Measurements from ENCODE around the gene KLHDC1.
"Not testable (repeated sequence)": the region's sequence is repeated elsewhere in the genome, so short reads cannot be mapped to it uniquely, and the experiment has no call there.

Gene KLHDC1

DNA sequence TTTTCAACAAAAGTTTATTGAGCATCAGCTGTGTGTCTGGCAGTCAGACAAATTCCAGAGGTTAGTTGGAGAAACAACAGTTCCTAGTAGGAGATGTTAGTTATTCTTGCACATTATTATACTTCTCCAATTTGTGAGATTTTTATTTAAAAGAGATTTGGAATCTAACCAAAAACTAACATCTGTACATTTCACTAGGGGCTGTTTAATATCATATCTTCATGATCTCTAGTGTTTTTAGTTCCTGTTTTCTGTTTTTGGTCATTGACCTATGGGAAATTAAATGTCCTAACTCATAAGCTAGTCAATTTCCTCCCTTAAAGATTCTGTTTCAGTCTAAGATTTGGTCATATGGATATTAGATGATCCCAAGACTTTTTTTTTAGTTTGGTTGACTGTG is 40.9 kb downstream of the KLHDC1 start:
- no peaks in the 10 kb centered on the region for H3K36me3 ChIP-seq (ENCODE audit: control insufficient read depth, insufficient read depth, low read length)
- H3K9me3 ChIP-seq (ENCODE audit: control insufficient read depth, insufficient read depth, low read length), result no peaks in the 10 kb centered on the region
- no peak overlapping the region for H3K9ac ChIP-seq (ENCODE audit: low read depth, low read length)
- H3K27me3 ChIP-seq (ENCODE audit: control insufficient read depth, insufficient read depth, low read length), result no peaks in the 10 kb centered on the region
- H3K4me3 ChIP-seq (ENCODE audit: low read depth, low read length), result no peak overlapping the region
- no peaks in the 10 kb centered on the region for H3K4me1 ChIP-seq (ENCODE audit: control insufficient read depth, insufficient read depth, low read length)

GRCh38 chr14:49735669-49736068 is 42.7 kb downstream of the KLHDC1 start:
- not testable (repeated sequence) for H3K4me1 ChIP-seq (ENCODE audit: control insufficient read depth, insufficient read depth, low read length); H3K9ac ChIP-seq (ENCODE audit: low read depth, low read length); H3K4me3 ChIP-seq (ENCODE audit: low read depth, low read length); H3K9me3 ChIP-seq (ENCODE audit: control insufficient read depth, insufficient read depth, low read length); H3K27me3 ChIP-seq (ENCODE audit: control insufficient read depth, insufficient read depth, low read length); H3K36me3 ChIP-seq (ENCODE audit: control insufficient read depth, insufficient read depth, low read length)

- Histone ChIP-seq H3K9me3 (ENCODE audit: control insufficient read depth, insufficient read depth, low read length) (no peaks in the 10 kb centered on the region), H3K36me3 (ENCODE audit: control insufficient read depth, insufficient read depth, low read length) (no peaks in the 10 kb centered on the region), H3K4me1 (ENCODE audit: control insufficient read depth, insufficient read depth, low read length) (no peaks in the 10 kb centered on the region), H3K9ac (ENCODE audit: low read depth, low read length) (no peak overlapping the region), H3K27me3 (ENCODE audit: control insufficient read depth, insufficient read depth, low read length) (peaks cover 3% of the 10 kb centered on the region), H3K4me3 (ENCODE audit: low read depth, low read length) (no peak overlapping the region)
These were observed 52.3 kb downstream of the KLHDC1 start for GRCh38 chr14:49745191-49745590.

DNA sequence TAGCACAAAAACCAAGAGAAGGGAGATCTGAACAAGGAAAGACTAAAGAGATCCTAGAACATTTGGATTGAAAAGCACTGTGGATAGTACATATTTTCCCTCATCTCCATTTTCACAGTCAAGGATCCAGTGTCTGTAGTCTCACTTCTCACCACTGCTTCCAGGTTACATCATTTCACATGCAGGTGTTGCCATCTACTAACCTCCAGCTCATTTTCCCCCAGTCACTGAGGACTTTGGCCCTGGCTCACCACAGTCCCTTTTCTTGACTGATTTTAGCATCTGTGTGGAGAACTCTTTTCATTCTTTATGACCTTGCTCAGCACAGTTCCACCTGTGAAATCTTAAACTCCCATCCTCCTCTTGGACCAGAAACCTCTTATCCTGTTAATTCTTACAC is 53.6 kb downstream of the KLHDC1 start:
- not testable (repeated sequence) for H3K9me3 ChIP-seq (ENCODE audit: control insufficient read depth, insufficient read depth, low read length); H3K36me3 ChIP-seq (ENCODE audit: control insufficient read depth, insufficient read depth, low read length); H3K27me3 ChIP-seq (ENCODE audit: control insufficient read depth, insufficient read depth, low read length); H3K4me1 ChIP-seq (ENCODE audit: control insufficient read depth, insufficient read depth, low read length); H3K4me3 ChIP-seq (ENCODE audit: low read depth, low read length); H3K9ac ChIP-seq (ENCODE audit: low read depth, low read length)

- Histone ChIP-seq H3K4me3 (ENCODE audit: low read depth, low read length) (no peak overlapping the region), H3K27me3 (ENCODE audit: control insufficient read depth, insufficient read depth, low read length) (no peaks in the 10 kb centered on the region), H3K9me3 (ENCODE audit: control insufficient read depth, insufficient read depth, low read length) (no peaks in the 10 kb centered on the region), H3K9ac (ENCODE audit: low read depth, low read length) (no peak overlapping the region), H3K36me3 (ENCODE audit: control insufficient read depth, insufficient read depth, low read length) (no peaks in the 10 kb centered on the region), H3K4me1 (ENCODE audit: control insufficient read depth, insufficient read depth, low read length) (no peaks in the 10 kb centered on the region)
These were observed 61.7 kb downstream of the KLHDC1 start for GRCh38 chr14:49754570-49755097.

DNA sequence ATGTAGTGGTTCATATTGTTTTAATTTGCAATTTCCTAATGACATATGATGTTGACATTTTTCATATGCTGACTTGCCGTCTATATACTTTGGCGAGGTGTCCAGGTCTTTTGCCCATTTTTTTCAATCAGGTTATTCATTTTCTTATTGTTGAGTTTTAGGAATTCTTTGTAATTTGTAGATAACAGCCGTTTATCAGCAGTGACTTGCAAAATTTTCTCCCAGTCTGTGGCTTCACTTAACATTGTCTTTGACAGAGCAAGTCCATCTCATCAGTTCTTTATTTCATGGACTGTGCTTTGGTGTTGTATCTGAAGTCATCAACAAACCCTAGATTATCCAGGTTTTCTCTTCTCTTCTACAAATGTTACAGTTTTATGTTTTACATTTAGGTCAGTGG is 62.5 kb downstream of the KLHDC1 start:
- no peak overlapping the region for H3K9ac ChIP-seq (ENCODE audit: low read depth, low read length)
- no peak overlapping the region for H3K4me3 ChIP-seq (ENCODE audit: low read depth, low read length)
- no peaks in the 10 kb centered on the region for H3K9me3 ChIP-seq (ENCODE audit: control insufficient read depth, insufficient read depth, low read length)
- no peaks in the 10 kb centered on the region for H3K27me3 ChIP-seq (ENCODE audit: control insufficient read depth, insufficient read depth, low read length)
- H3K36me3 ChIP-seq (ENCODE audit: control insufficient read depth, insufficient read depth, low read length), result no peaks in the 10 kb centered on the region
- H3K4me1 ChIP-seq (ENCODE audit: control insufficient read depth, insufficient read depth, low read length), result no peaks in the 10 kb centered on the region

DNA sequence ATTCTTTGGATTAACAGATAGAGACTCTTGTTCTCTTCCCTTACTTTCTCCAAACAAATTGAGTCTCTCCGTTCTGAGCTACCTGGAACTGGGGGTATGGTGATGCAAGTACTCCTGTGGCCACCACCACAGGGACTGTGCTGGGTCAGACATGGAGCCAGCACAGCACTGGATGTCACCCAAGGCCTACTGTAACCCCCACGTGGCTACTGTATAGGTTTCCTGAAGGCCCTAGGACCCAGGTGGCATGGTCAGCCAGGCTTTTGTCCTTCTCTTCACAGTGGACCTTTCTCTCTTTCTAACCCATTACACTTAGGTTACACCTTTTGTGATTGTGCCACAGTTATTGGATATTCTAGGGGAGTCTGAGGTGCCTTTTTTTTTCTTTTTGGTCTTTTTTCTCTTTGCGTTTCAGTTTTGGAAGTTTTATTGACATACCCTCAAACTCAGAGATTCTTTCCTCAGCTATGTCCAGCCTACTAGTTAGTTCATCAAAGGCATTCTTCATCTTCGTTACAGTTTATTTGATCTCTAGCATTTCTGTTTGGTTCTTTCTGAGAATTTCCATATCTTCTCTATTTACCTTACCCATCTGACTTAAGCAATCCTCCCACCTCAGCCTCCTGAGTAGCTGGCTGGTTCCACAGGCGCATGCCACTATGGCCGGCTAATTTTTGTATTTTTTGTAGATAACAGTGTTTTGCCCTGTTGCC is 69.1 kb downstream of the KLHDC1 start:
- no peaks in the 10 kb centered on the region for H3K36me3 ChIP-seq (ENCODE audit: control insufficient read depth, insufficient read depth, low read length)
- H3K9me3 ChIP-seq (ENCODE audit: control insufficient read depth, insufficient read depth, low read length), result no peaks in the 10 kb centered on the region
- H3K4me1 ChIP-seq (ENCODE audit: control insufficient read depth, insufficient read depth, low read length), result no peaks in the 10 kb centered on the region
- H3K27me3 ChIP-seq (ENCODE audit: control insufficient read depth, insufficient read depth, low read length), result no peaks in the 10 kb centered on the region
- no peak overlapping the region for H3K4me3 ChIP-seq (ENCODE audit: low read depth, low read length)
- no peak overlapping the region for H3K9ac ChIP-seq (ENCODE audit: low read depth, low read length)

DNA sequence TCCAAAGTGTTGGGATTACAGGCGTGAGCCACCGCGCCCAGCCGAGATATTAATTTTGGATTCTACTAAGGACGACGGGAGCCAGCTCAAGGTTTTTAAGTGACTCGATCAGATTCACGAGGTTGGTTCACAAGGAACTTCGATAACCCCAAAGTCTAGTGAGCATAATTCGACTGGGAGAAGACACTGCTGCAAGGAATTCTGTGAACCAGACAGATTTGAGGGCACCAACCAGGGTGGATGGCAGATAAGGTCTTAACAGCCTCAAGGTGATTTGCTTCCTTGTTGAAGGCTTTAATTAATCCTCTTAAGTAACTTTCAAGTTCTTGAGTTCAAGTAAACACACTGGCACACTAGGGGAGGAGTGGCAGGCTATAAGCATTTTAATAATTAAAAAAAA is 73.9 kb downstream of the KLHDC1 start:
- Histone ChIP-seq H3K4me3 (ENCODE audit: low read depth, low read length) (peak overlapping the region; percentile 69), H3K9ac (ENCODE audit: low read depth, low read length) (peak overlapping the region; percentile 62), H3K9me3 (ENCODE audit: control insufficient read depth, insufficient read depth, low read length) (no peaks in the 10 kb centered on the region), H3K4me1 (ENCODE audit: control insufficient read depth, insufficient read depth, low read length) (no peaks in the 10 kb centered on the region), H3K36me3 (ENCODE audit: control insufficient read depth, insufficient read depth, low read length) (peaks cover 2% of the 10 kb centered on the region), H3K27me3 (ENCODE audit: control insufficient read depth, insufficient read depth, low read length) (no peaks in the 10 kb centered on the region)

GRCh38 chr14:49767270-49767570 is 74.3 kb downstream of the KLHDC1 start:
- H3K4me1 ChIP-seq (ENCODE audit: control insufficient read depth, insufficient read depth, low read length), result no peaks in the 10 kb centered on the region
- peak overlapping the region; percentile 69 for H3K4me3 ChIP-seq (ENCODE audit: low read depth, low read length)
- H3K9ac ChIP-seq (ENCODE audit: low read depth, low read length), result peak overlapping the region; percentile 62
- H3K36me3 ChIP-seq (ENCODE audit: control insufficient read depth, insufficient read depth, low read length), result peaks cover 2% of the 10 kb centered on the region
- H3K9me3 ChIP-seq (ENCODE audit: control insufficient read depth, insufficient read depth, low read length), result no peaks in the 10 kb centered on the region
- H3K27me3 ChIP-seq (ENCODE audit: control insufficient read depth, insufficient read depth, low read length), result no peaks in the 10 kb centered on the region

DNA sequence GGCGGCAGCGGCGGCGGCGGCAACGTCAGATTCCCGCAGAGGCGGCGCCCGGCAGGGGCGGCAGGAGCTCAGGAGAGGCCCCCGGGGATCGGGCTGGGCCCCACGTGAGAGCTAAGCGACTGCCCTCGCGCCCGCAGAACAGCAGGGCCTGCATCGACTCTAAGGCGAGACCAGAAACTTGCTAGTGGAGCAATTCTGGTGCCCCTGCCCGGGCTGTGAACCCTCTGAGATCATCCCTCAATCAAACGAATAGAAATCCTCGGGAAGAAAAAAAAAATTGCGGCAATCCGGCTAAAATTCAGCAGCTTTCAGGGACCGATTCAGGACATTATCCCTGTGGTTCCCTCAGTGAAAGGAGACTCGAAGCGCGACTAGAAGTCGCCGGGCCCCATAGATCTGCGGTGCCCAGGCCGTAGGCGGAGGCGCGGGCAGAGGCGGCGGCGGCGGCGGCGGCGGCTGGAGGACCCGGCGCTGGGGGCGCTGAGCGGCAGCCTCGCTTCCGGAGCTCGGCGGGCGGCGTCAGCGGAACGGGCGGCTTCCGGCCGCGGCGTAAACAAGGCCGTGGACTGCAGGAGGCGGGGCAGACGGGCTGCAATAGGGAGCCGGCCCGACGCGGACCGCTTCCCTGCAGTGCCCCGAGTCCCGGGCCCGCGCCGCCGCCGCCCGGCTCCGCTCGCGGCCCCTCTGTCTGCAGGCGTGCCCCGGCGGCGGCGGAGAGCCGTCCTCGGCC is 74.8 kb downstream of the KLHDC1 start, which contains the start of gene KLHDC2:
KLHDC2 (plus strand) TSS at position 583 of the 730 bp plus-strand sequence. CDS start 316 bp downstream, outside the sequence.
- Histone ChIP-seq H3K9me3 (ENCODE audit: control insufficient read depth, insufficient read depth, low read length) (no peaks in the 10 kb centered on the region), H3K9ac (ENCODE audit: low read depth, low read length) (peak within 1 kb of the TSS; percentile 98), H3K27me3 (ENCODE audit: control insufficient read depth, insufficient read depth, low read length) (no peaks in the 10 kb centered on the region), H3K4me3 (ENCODE audit: low read depth, low read length) (peak within 1 kb of the TSS; percentile 97), H3K4me1 (ENCODE audit: control insufficient read depth, insufficient read depth, low read length) (no peaks in the 10 kb centered on the region), H3K36me3 (ENCODE audit: control insufficient read depth, insufficient read depth, low read length) (peaks cover 2% of the 10 kb centered on the region)

- no peaks in the 10 kb centered on the region for H3K4me1 ChIP-seq (ENCODE audit: control insufficient read depth, insufficient read depth, low read length)
- peaks cover 2% of the 10 kb centered on the region for H3K36me3 ChIP-seq (ENCODE audit: control insufficient read depth, insufficient read depth, low read length)
- H3K4me3 ChIP-seq (ENCODE audit: low read depth, low read length), result peak overlapping the region; percentile 97
- H3K27me3 ChIP-seq (ENCODE audit: control insufficient read depth, insufficient read depth, low read length), result no peaks in the 10 kb centered on the region
- H3K9me3 ChIP-seq (ENCODE audit: control insufficient read depth, insufficient read depth, low read length), result no peaks in the 10 kb centered on the region
- H3K9ac ChIP-seq (ENCODE audit: low read depth, low read length), result peak overlapping the region; percentile 98
These were observed 75.6 kb downstream of the KLHDC1 start for GRCh38 chr14:49768301-49769121.
